RWPE1 (cell line): ENCODE measurements around the gene PLA2G6.
A peak's percentile ranks its signal among the peaks of the same experiment; 100 is the strongest.
"Not testable (repeated sequence)": the region's sequence is repeated elsewhere in the genome, so short reads cannot be mapped to it uniquely, and the experiment has no call there.

Source experiments
- CTCF ChIA-PET: fragments of 350-600 bp; sonication (Branson Sonifier 250); formaldehyde crosslinking; extraction: SDS; loops from one replicate; lab custom pipeline; 2021; lab: Yijun Ruan, JAX
- POLR2A ChIA-PET: fragments of 400-600 bp; formaldehyde crosslinking; extraction: SDS; loops from one replicate; lab custom pipeline; 2020; ENCODE audit warnings: antibody characterized with exemption; ENCODE audit not compliant: low non-redundant PET; lab: Yijun Ruan, JAX
- DNase-seq: peaks from one replicate; pipeline ENCODE4 v3.0.0; 2012; ENCODE audit warnings: low spot score
- H3K27ac ChIP-seq: fragments of 450-650 bp; 2 replicates; pipeline ENCODE4 v1.5.1; 2017
- TF ChIP-seq, protein P1 (sequence below): fragments of 450-650 bp; conservative IDR thresholded peaks from 2 replicates; pipeline ENCODE4 v1.5.1; 2017; ENCODE audit warnings: low read depth, mild to moderate bottlenecking

Gene PLA2G6

DNA sequence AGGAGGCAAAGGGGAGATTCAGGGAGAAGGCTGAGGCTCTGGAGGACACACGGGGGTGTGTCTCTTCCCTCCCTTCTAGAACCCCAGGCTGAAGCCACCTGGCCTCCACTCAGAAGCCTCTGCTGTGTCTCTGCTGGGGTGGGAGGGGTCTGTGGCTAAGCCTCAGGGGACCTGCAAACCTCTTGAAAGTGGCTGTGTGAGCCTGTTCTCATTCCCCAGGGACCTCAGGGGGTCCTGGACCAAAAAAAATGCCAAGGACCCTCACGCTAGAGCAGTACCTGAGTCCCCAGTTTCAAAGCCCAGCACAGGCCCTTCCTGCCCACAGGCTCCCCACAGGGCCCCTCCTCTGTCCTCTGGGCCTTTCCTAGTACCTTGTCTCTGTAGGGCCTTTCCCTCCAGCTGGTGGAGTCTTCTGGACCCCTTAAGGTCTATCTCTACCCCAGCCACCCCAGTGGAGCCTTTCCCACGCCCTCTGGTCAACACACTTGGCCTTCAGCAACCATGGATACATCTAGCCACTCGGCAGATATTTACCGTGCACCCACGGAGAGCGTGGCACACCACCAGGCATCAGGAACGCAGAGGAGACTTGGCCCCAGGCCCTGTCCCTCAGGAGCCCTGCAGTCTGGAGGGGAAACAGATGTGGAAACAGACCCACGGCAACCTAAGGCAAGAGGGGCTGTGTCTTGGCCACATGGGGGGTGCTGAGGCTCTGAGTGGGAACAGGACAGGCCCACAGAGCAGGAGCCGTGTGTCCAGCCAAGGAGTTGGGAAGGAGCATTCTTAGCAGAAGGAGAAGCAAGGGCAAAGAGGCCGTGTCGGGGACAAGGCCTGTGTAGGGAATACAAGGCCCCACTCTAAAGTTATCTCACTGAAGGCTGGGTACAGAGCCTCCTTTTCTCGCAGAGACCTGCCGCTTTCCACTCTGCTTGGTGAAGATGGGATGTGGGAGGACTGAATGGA, 18.5 kb downstream of the PLA2G6 start:
- POLR2A ChIA-PET = no interaction called here
- no peak for DNase-seq
- TF ChIP-seq, protein P1, sequence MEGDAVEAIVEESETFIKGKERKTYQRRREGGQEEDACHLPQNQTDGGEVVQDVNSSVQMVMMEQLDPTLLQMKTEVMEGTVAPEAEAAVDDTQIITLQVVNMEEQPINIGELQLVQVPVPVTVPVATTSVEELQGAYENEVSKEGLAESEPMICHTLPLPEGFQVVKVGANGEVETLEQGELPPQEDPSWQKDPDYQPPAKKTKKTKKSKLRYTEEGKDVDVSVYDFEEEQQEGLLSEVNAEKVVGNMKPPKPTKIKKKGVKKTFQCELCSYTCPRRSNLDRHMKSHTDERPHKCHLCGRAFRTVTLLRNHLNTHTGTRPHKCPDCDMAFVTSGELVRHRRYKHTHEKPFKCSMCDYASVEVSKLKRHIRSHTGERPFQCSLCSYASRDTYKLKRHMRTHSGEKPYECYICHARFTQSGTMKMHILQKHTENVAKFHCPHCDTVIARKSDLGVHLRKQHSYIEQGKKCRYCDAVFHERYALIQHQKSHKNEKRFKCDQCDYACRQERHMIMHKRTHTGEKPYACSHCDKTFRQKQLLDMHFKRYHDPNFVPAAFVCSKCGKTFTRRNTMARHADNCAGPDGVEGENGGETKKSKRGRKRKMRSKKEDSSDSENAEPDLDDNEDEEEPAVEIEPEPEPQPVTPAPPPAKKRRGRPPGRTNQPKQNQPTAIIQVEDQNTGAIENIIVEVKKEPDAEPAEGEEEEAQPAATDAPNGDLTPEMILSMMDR = no peak
- peak overlapping the region; percentile 90; the same call in 1 of the 2 replicates for H3K27ac ChIP-seq
- CTCF ChIA-PET = no interaction called here

DNA sequence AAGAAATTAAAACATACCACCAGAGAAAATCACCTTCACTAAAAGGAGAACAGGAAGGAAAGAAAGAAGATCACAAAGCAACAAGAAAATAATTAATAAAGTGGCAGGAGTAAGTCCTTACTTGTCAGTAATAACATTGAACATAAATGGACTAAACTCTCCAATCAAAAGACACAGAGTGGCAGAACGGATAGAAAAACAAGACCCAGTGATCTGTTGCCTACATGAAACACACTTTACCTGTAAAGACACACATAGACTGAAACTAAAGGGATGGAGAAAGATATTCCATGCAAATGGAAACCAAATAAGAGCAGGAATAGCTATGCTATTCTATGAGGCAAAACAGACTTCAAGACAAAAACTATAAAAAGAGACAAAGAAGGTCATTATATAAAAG, 25.9 kb downstream of the PLA2G6 start:
- CTCF ChIA-PET = no interaction called here
- TF ChIP-seq, protein P1 = no peak
- POLR2A ChIA-PET = no interaction called here
- no peak for DNase-seq
- H3K27ac ChIP-seq = no peak overlapping the region

DNA sequence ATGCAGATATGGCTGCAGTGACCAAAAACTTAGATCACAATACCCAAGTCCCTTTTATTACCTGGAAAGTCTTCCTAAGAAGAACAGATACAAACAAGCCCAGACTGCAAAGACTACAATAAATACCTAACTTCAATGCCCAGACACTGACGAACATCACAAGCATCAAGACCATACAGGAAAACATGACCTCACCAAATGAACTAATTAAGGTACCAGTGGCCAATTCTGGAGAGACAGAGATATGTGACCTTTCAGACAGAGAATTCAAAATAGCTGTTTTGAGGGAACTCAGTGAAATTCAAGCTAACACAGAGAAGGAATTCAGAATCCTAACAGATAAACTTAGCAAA, 27.1 kb downstream of the PLA2G6 start:
- H3K27ac ChIP-seq = peak overlapping the region; percentile 63
- DNase-seq, CTCF ChIA-PET, POLR2A ChIA-PET: not testable (repeated sequence)

DNA sequence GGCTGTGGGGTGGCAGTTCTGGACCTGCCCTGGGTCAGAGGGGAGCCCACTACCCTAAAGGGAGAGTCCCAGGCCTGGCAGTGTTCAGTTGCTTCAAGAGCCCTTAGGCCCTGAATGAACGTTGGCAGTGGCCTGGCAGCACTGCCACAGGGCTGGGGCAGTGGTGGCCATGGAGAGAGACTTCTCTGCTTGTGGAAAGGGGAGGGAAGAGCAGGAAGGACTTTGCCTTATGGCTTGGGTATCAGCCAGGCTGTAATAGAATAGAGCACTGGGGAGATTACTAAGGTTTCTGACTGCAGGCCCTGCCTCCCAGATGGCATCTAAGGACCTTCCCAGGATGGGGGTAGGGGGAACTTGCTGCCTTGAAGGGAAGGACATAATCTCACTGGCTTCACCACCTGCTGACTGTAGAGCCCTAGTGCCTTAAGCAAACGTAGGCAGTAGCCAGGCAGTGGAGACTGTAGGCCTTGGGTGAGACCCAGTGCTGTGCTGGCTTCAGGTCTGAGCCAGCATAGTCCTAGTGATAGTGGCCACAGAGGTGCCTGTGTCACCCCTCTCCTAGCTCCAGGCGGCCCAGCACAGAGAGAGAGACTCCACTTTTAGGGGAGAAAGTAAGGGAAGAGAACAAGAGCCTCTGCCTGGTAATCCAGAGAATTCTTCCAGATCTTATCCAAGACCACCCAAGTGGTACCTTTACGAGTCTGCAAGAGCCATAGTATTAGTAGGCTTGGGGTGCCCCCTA, 27.6 kb downstream of the PLA2G6 start:
- ChIA-PET POLR2A (no interaction called here), CTCF (interaction anchor here (0.6 kb wide), 1 partner anchor 117 kb away, joined by 3 read pairs; no protein-coding TSS in a partner anchor)
- TF ChIP-seq, protein P1 = no peak
- H3K27ac ChIP-seq = peak overlapping the region; percentile 63
- DNase-seq = no peak

DNA sequence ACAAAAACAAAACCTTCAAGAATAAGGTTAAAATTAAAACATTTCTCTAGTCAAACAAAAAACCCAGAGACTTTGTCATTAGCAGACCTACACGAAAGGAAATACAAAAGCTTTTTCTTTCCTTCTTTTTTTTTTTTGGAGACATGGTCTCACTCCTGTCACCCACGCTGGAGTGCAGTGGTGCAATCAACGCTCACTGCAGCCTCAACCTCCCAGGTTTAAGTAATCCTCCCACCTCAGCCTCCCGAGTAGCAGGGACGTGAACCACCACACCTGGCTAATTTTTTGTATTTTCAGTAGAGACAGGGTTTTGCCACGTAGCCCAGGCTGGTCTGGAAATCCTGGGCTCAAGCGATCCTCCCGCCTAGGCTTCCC, 30.5 kb downstream of the PLA2G6 start:
- no peak overlapping the region for H3K27ac ChIP-seq
- TF ChIP-seq, protein P1 = no peak
- POLR2A ChIA-PET = no interaction called here
- no peak for DNase-seq
- CTCF ChIA-PET = no interaction called here

DNA sequence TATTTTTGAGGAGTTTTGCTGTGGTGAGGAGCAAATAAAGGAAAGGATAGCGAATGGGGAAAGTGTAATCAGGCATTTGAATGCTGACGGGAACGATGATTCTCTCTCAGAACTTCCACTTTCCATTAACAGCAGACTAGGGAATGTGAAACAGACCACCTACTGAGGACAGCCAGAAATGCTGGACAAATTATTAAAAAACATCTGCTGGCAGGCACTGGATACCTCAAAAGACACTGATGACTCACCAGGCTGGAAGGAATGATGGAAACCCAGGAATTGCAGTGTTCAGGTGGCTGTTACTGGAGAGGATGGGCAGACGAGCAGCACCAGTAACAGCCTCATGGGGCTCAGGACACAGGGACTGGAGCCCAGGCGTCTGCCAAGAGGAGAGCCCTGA, 33.4 kb downstream of the PLA2G6 start:
- POLR2A ChIA-PET = no interaction called here
- peak; percentile 22 for DNase-seq
- H3K27ac ChIP-seq = peak overlapping the region; percentile 65
- CTCF ChIA-PET = no interaction called here
- TF ChIP-seq, protein P1 = no peak

DNA sequence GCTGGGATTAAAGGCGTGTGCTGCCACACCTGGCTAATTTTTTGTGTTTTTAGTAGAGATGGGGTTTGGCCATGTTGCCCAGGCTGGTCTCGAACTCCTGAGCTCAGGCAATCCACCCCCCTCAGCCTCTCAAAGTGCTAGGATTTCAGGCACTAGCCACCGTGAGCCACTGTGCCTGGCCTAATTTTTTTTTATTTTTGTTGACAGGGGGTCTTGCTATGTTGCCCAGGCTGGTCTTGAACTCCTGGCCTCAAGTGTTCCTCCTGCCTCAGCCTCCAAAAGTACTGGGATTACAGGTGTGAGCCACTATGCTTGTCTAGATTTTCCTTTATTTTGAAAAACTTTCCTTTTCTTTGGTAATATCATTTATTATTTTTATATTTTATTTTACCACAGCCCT, 35.5 kb downstream of the PLA2G6 start:
- DNase-seq, POLR2A ChIA-PET: not testable (repeated sequence)
- H3K27ac ChIP-seq = peak overlapping the region; percentile 96
- CTCF ChIA-PET = interaction anchor here (1.1 to 1.2 kb wide), 2 partner anchors 30 to 32 kb away, joined by 3 read pairs; no protein-coding TSS in a partner anchor
